DOHH2 (cell line): ENCODE data around the gene PDE9A.

Experiments
- H3F3A ChIP-seq: fragments of 200-600 bp; sonication (generic), shearing (Covaris generic); 2 replicates; pipeline ENCODE4 v1.6.0; 2016; ENCODE audit warnings: antibody characterized with exemption, mild to moderate bottlenecking; ENCODE audit not compliant: control insufficient read depth, insufficient read depth
- H3K27ac ChIP-seq: fragments of 200-600 bp; sonication (generic); 2 replicates; pipeline ENCODE4 v1.5.1; 2014; ENCODE audit warnings: low read depth, mild to moderate bottlenecking, low read length, moderate library complexity
- H3K27me3 ChIP-seq: fragments of 200-600 bp; sonication (generic); 2 replicates; pipeline ENCODE4 v1.6.1; 2014; ENCODE audit warnings: mild to moderate bottlenecking, low read length, mixed read lengths; ENCODE audit not compliant: control insufficient read depth
- H3K36me3 ChIP-seq: fragments of 200-600 bp; sonication (generic); 2 replicates; pipeline ENCODE4 v1.6.1; 2014; ENCODE audit warnings: mild to moderate bottlenecking, low read length, moderate library complexity, mixed read lengths; ENCODE audit not compliant: control insufficient read depth
- H3K4me1 ChIP-seq: fragments of 200-600 bp; sonication (generic); 2 replicates; pipeline ENCODE4 v1.6.1; 2014; ENCODE audit warnings: mild to moderate bottlenecking, low read length, mixed read lengths; ENCODE audit not compliant: control insufficient read depth
- H3K4me2 ChIP-seq: fragments of 200-600 bp; sonication (generic); 2 replicates; pipeline ENCODE4 v1.6.0; 2014; ENCODE audit warnings: mild to moderate bottlenecking, low read length, moderate library complexity
- H3K4me3 ChIP-seq: fragments of 200-600 bp; sonication (generic); 2 replicates; pipeline ENCODE4 v1.5.1; 2014; ENCODE audit warnings: mild to moderate bottlenecking, low read length, mixed read lengths
- H3K79me2 ChIP-seq: fragments of 200-600 bp; sonication (generic); 2 replicates; pipeline ENCODE4 v1.6.1; 2014; ENCODE audit warnings: mild to moderate bottlenecking, low read length, mixed read lengths; ENCODE audit not compliant: control insufficient read depth
- H3K9me2 ChIP-seq: fragments of 200-600 bp; sonication (generic); replicated peaks from 2 replicates; pipeline ENCODE4 v1.6.1; 2014; ENCODE audit warnings: mild to moderate bottlenecking, low read length, mixed read lengths; ENCODE audit not compliant: control insufficient read depth
- H3K9me3 ChIP-seq: fragments of 200-600 bp; sonication (generic); 2 replicates; pipeline ENCODE4 v1.6.1; 2014; ENCODE audit warnings: antibody characterized with exemption, low read length, mixed read lengths; ENCODE audit not compliant: control insufficient read depth, insufficient read depth
- H4K20me1 ChIP-seq: fragments of 200-600 bp; sonication (generic); 2 replicates; pipeline ENCODE4 v1.6.0; 2014; ENCODE audit warnings: low read depth, mild to moderate bottlenecking, antibody characterized with exemption, low read length, moderate library complexity; ENCODE audit not compliant: control insufficient read depth, insufficient read depth
- EZH2phosphoT487 ChIP-seq: fragments of 200-600 bp; sonication (generic); IDR thresholded peaks from 2 replicates; pipeline ENCODE4 v1.6.1; 2017; ENCODE audit warnings: borderline replicate concordance, mild to moderate bottlenecking, antibody characterized with exemption, low read length, moderate library complexity, mixed read lengths
- TF ChIP-seq, protein P1 (sequence below): fragments of 200-600 bp; sonication (generic); IDR thresholded peaks from one replicate; pipeline ENCODE4 v1.5.1; 2014; ENCODE audit warnings: antibody characterized with exemption, mild to moderate bottlenecking, low read depth, low read length; ENCODE audit not compliant: poor library complexity, severe bottlenecking

PDE9A gene

DNA sequence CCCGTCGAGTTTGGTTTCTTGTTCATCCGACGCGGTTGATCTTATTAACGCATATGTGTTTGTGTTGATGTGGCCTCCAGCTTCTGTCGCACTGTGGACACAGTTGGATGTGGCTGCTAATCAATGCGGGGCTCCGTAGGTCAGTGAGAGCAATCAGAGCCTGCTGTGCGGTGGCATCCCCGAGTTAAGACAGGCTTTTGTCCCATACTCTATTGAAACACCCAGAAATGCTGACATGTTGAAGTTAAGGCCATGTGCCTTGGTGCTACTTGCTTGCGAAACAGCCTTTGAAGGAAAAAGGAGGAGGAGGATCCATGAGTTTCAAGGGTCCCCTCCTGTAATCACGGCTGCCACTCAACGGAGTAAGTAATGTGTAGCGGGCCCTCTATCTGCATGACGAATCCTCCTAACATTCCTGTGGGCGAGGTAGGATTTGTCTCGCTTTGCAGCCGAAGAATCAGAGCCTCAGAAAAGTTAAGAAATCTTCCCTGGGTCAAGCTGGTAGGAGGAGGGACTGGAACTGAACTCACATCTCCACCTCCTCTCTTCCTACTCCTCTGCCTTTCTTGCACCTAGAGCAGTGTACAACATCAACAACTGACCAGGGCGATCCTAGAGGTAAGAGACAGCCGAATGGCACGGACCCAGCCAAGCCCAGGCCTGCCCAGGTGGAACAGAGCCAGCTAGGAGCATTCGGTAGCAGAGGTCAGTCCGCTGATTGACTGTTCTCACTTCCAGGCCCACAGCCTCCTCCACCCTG is 19.5 kb downstream of the PDE9A start:
- TF ChIP-seq EZH2phosphoT487 = no peak
- TF ChIP-seq, protein P1, sequence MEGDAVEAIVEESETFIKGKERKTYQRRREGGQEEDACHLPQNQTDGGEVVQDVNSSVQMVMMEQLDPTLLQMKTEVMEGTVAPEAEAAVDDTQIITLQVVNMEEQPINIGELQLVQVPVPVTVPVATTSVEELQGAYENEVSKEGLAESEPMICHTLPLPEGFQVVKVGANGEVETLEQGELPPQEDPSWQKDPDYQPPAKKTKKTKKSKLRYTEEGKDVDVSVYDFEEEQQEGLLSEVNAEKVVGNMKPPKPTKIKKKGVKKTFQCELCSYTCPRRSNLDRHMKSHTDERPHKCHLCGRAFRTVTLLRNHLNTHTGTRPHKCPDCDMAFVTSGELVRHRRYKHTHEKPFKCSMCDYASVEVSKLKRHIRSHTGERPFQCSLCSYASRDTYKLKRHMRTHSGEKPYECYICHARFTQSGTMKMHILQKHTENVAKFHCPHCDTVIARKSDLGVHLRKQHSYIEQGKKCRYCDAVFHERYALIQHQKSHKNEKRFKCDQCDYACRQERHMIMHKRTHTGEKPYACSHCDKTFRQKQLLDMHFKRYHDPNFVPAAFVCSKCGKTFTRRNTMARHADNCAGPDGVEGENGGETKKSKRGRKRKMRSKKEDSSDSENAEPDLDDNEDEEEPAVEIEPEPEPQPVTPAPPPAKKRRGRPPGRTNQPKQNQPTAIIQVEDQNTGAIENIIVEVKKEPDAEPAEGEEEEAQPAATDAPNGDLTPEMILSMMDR = no peak
- Histone ChIP-seq H3F3A (peaks cover 25% of the 10 kb centered on the region), H3K9me3 (no peaks in the 10 kb centered on the region), H3K79me2 (peaks cover 25% of the 10 kb centered on the region), H3K27ac (no peak overlapping the region), H3K9me2 (no peaks in the 10 kb centered on the region), H3K4me2 (no peak overlapping the region), H3K4me3 (no peak overlapping the region), H3K27me3 (no peaks in the 10 kb centered on the region), H3K36me3 (peaks cover 17% of the 10 kb centered on the region), H4K20me1 (0 out of 2 replicates have a peak, but pooled peaks cover 6% of the 10 kb centered on the region), H3K4me1 (peaks cover 56% of the 10 kb centered on the region)

DNA sequence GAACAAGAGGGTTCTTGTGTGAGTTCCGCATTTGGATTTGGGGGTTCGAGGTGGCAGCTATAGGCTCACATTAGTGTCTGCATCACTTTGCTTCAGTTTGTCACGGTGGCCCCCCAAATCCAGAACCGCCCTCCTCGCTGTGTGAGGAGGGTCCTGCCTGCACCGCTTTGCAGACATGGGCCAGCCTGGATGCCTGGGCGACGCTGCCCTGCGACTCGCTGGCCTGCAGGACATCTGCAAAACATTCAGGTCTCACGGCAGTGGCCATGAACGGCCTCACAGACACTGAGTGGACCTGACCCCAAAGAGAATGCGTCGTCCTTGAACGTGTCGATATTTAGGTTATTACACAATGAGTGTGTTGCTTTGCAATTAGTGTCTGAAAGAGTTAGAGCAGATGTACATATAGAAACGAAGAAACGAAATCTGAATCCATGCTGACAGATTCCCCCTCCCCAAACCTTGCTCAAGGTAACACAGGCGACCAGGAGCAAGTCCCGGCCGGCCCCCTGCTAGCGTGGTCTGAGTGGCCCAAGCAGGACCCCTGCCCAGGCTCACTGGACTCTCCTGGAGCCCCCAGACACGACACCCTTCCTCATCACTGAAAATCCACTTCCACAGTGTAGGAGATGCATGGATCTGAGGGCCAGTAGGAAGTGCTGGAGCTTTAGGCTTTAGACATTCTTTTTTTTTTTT is 20.4 kb downstream of the PDE9A start:
- peaks cover 51% of the 10 kb centered on the region for H3K4me1 ChIP-seq
- no peak for TF ChIP-seq EZH2phosphoT487
- TF ChIP-seq, protein P1 = no peak
- H3K36me3 ChIP-seq = peaks cover 17% of the 10 kb centered on the region
- H3F3A ChIP-seq = peaks cover 22% of the 10 kb centered on the region
- no peak overlapping the region for H3K4me3 ChIP-seq
- H3K27ac ChIP-seq = no peak overlapping the region
- peaks cover 25% of the 10 kb centered on the region for H3K79me2 ChIP-seq
- H3K4me2 ChIP-seq = no peak overlapping the region
- H3K27me3 ChIP-seq = no peaks in the 10 kb centered on the region
- H4K20me1 ChIP-seq = 0 out of 2 replicates have a peak, but pooled peaks cover 12% of the 10 kb centered on the region
- no peaks in the 10 kb centered on the region for H3K9me2 ChIP-seq
- no peaks in the 10 kb centered on the region for H3K9me3 ChIP-seq

DNA sequence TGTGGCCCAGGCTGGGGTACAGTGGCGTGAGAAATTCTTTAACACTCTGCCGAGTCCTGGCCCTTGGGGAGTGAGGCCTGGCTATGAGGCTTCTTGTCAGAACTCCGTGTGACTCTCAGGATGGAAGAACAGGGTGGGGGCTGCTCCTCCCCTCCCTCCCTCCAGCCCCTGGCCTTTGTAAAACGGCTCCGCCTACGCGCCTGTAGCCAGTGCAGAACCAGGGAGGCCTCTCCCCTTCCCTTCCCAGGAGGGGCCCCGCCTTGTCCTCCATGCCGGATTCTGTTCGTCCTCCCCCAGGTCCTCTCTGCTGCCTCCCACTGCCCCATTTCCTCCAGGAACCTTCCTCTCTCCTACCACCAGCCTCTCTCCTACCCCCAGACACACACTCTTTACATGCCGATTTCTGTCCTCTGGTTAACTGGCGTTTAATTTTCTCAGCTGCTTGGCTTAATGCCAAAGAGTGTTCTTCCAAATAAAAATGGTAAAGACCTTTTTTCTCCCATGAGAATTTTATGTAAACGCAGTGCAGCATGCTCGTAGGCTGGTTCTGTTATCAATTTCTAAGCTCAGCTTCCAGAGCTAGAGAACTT is 21.0 kb downstream of the PDE9A start:
- H3K9me2 ChIP-seq = no peaks in the 10 kb centered on the region
- H3K79me2 ChIP-seq = peaks cover 25% of the 10 kb centered on the region
- TF ChIP-seq EZH2phosphoT487 = no peak
- TF ChIP-seq, protein P1 = no peak

More for the DNA sequence above, 21.0 kb downstream of the PDE9A start:
- H3K27ac ChIP-seq = no peak overlapping the region
- H3K36me3 ChIP-seq = peaks cover 17% of the 10 kb centered on the region
- peaks cover 17% of the 10 kb centered on the region for H3F3A ChIP-seq
- H3K4me3 ChIP-seq = no peak overlapping the region
- H3K27me3 ChIP-seq = no peaks in the 10 kb centered on the region
- H3K9me3 ChIP-seq = no peaks in the 10 kb centered on the region
- H3K4me2 ChIP-seq = no peak overlapping the region
- H3K4me1 ChIP-seq = peaks cover 45% of the 10 kb centered on the region
- H4K20me1 ChIP-seq = 0 out of 2 replicates have a peak, but pooled peaks cover 12% of the 10 kb centered on the region
